Epithelial cell of esophagus (primary cell): ENCODE data around the gene TIMP3.

Source experiments
- DNase-seq: peaks from one replicate; pipeline ENCODE4 v3.0.0; 2010; ENCODE audit warnings: low read depth
- H3K4me3 ChIP-seq: 2 replicates; pipeline ENCODE4 v1.5.1; 2011; ENCODE audit warnings: mild to moderate bottlenecking, low read length, control low read depth
- TF ChIP-seq, protein P1 (sequence below): IDR thresholded peaks from 2 replicates; pipeline ENCODE4 v1.5.1; 2011; ENCODE audit warnings: low read depth, mild to moderate bottlenecking, low read length, control low read depth, inconsistent platforms; ENCODE audit not compliant: insufficient read depth; ENCODE audit errors: missing control alignments

TIMP3 gene

GRCh38 chr22:32861330-32861729, 59.8 kb downstream of the TIMP3 start:
- H3K4me3 ChIP-seq: no peak overlapping the region
- no peak for DNase-seq
- TF ChIP-seq, protein P1, sequence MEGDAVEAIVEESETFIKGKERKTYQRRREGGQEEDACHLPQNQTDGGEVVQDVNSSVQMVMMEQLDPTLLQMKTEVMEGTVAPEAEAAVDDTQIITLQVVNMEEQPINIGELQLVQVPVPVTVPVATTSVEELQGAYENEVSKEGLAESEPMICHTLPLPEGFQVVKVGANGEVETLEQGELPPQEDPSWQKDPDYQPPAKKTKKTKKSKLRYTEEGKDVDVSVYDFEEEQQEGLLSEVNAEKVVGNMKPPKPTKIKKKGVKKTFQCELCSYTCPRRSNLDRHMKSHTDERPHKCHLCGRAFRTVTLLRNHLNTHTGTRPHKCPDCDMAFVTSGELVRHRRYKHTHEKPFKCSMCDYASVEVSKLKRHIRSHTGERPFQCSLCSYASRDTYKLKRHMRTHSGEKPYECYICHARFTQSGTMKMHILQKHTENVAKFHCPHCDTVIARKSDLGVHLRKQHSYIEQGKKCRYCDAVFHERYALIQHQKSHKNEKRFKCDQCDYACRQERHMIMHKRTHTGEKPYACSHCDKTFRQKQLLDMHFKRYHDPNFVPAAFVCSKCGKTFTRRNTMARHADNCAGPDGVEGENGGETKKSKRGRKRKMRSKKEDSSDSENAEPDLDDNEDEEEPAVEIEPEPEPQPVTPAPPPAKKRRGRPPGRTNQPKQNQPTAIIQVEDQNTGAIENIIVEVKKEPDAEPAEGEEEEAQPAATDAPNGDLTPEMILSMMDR: no peak

DNA sequence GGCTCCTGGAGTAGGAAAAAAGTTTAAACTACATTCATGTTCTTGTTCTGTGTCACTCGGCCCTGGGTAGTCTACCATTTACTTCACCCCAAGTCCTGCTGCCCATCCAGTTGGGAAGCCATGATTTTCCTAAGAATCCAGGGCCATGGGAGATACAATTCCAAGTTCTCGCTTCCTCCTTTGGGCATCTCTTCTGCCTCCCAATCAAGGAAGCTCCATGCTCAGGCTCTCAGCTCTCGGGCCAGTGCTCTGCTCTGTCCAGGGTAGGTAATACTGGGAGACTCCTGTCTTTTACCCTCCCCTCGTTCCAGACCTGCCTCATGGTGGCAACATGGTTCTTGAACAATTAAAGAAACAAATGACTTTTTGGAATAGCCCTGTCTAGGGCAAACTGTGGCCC, 60.6 kb downstream of the TIMP3 start:
- DNase-seq: no peak
- TF ChIP-seq, protein P1: no peak
- no peak overlapping the region for H3K4me3 ChIP-seq

DNA sequence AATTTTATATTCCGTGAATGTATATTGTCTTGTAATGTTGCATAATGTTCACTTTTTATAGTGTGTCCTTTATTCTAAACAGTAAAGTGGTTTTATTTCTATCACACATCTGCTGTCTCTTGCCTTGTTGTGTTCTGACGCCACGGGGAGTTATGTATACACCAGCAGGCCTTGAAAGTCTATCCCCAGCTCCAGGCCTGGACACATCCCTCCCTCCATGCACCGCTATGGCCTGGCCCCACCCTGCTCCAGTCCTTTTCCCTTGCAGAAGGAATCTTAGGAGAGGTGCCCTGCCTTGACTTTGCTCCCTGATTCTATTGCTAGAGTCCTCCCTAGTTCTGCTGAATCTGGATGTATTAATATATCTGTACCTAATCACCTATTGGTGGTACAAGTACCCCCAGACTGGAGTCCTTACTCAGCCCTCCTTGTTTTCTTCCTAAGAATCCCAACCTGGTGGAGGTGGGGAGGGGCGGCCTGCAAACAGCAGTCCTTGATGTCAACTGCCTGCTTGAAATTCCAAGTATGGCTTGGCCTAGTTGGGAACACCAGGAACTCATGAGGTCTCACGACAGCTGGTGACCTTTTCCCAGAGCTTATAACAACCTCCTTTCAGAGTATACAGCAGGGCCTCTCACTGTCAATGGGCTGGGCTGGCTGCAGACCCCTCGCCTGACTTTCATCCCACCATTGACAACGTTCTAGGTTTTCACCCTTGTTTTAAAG, 61.6 kb downstream of the TIMP3 start:
- DNase-seq: no peak
- H3K4me3 ChIP-seq: no peak overlapping the region
- TF ChIP-seq, protein P1: no peak

DNA sequence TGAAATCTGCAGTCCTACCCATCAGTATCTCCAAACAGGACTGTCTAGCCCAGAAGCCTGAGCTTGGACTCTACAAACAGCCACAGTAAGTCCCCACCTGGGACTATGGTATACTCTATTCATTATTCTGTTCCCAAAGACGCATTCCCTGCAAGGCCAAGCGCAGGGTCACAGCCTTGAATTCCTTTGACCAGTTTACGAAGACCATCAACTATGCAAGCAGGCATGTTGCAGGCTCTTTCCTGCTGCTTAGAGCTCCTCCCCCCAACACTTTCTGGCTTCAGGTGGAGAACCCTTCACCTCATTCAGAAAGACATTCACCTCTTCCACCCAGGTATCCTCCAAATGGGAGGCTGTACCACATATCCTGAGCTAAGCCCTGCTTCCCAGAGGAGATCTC, 62.5 kb downstream of the TIMP3 start:
- DNase-seq: no peak
- TF ChIP-seq, protein P1: no peak

DNA sequence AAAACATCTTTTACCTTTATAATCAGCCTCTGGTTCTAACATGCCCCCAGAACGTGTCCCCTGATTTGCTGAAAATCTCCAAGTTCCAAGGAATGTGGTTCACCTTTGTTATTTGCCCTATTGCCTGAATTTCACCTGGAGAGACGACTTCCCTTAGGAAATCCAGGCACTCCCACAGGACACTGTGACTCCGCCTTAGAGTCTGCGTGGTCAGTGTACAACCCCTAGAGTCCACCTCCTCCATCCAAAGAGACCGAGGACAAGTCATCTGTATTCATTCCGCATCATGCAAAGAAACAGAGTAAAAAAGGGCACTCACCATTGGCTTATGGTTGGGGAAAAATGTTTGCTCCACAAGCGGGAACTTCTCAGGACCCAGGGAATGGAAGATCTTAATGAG, 63.1 kb downstream of the TIMP3 start:
- DNase-seq: no peak
- TF ChIP-seq, protein P1: no peak
- H3K4me3 ChIP-seq: no peak overlapping the region

More for the DNA sequence above, 62.5 kb downstream of the TIMP3 start:
- H3K4me3 ChIP-seq: no peak overlapping the region

DNA sequence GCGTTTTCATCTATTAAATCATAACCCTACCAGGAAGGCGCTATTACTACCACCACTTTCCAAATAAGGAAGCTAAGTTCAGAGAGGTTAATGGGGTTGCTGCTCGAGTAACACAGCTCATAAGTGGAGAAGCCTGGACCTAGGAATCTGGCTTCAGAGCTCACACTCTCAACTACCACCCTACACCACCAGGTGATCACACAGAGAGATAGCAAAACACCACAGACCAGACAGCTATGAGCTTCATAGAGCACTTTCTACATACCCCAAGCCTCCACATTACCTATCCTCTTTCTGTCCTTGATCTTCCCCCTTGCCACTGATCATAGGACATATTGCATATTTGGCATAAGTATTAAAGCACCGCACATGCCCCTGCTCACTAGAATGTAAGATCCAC, 65.4 kb downstream of the TIMP3 start:
- DNase-seq: no peak
- TF ChIP-seq, protein P1: no peak

DNA sequence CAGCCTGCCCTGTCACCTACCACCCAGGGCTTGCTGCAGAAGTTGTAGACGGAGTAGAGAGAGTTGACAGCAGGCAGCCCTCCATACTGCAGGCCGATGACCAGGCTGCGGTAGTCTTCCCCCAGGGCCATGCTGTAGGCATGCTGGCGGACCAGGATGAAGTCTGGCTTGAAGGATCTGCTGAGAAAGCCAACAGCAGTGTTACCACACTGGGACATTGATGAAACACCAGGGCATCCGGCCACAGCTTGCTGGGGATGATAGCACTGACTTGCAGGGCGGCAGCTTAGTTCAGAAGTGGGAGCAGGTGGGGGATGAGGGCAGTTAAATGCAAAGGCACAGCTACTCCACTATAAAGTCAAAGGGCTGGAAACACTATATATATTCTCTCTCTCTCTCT, 67.4 kb downstream of the TIMP3 start:
- DNase-seq: no peak
- no peak overlapping the region for H3K4me3 ChIP-seq
- TF ChIP-seq, protein P1: no peak

More for the DNA sequence above, 65.4 kb downstream of the TIMP3 start:
- H3K4me3 ChIP-seq: no peak overlapping the region
